ENCODE measurements around the gene LMOD1.

DNA sequence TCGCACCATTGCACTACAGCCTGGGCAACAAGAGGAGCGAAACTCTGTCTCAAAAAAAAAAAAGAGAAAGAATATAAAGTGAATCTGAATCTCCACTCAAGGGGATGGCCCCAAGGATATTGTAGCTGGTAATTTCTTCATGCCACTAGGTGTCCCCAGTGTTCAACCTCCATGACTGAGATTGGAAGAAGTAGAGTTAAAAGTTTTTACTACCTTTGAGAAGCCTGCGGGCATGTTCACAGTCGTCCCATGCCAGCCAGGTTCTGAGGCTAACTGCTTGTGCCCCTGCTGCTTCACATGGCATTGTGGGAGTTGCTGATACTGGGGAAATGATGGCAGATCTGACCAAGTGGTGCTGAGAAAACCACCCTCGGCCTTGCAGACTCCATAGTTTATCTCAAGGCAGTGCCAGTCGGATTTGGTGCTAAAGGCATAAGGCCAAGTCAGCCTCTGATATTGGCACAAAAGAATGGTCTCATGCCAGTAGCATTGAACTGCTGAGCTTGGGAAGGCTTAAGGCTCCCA is 68.4 kb downstream of the LMOD1 start:
- TF ChIP-seq POLR2A (IDR thresholded peaks at IDR 0.05) (no peak), POLR2AphosphoS5 (IDR thresholded peaks at IDR 0.05) (peak; percentile 84)
